HepG2 (cell line): ENCODE measurements around the gene COL8A2. TPM values are rescaled to one million over a fixed set of nuclear protein-coding genes. Genes with fewer than 3 reads are reported as not detected.
A peak's percentile ranks its signal among the peaks of the same experiment; 100 is the strongest.

ENCODE experiments used
- ATAC-seq: fragments of 200-7000 bp; cut with Tn5 transposase; 3 replicates; pipeline ENCODE4 v1.9.1; 2020; ENCODE audit warnings: mild to moderate bottlenecking, moderate library complexity
- BruUV-seq: library from RNA; stranded (reverse); fragments of 400-500 nt; replicated peaks from 2 replicates; lab custom pipeline; 2021; lab: Mats Ljungman, UMichigan
- CTCF ChIA-PET: fragments of 300-600 bp; formaldehyde crosslinking; extraction: SDS; loops from one replicate; lab custom pipeline; 2021; ENCODE audit warnings: low total read pairs, inconsistent platforms, low intra/inter-chr PET ratio; lab: Yijun Ruan, JAX
- POLR2A ChIA-PET: fragments of 350-600 bp; sonication (Branson Sonifier 250); formaldehyde crosslinking; loops from one replicate; lab custom pipeline; 2020; ENCODE audit warnings: antibody characterized with exemption, inconsistent platforms; lab: Yijun Ruan, JAX
- DNase-seq: peaks from one replicate; pipeline ENCODE4 v3.0.0-alpha.2; 2015; ENCODE audit warnings: low spot score
- FAIRE-seq: peaks from 3 replicates; lab custom pipeline; 2011; peaks lifted over from hg19 to GRCh38; lab: Jason Lieb, UNC
- H2AFZ ChIP-seq: one replicate; pipeline ENCODE4 v1.6.1; 2011; ENCODE audit warnings: low read length, inconsistent platforms
- H3K27ac ChIP-seq: fragments of 300-600 bp; 3 replicates; pipeline ENCODE4 v1.8.0; 2011; ENCODE audit warnings: mixed run types, mild to moderate bottlenecking, mixed read lengths, low read length, inconsistent platforms; ENCODE audit not compliant: insufficient read depth; ENCODE audit errors: extremely low read length
- H3K27me3 ChIP-seq, 2 experiments: fragments of 200-600 bp in 1 of 2; 2 replicates in 1 of 2; 3 replicates in 1 of 2; pipeline versions ENCODE4 v1.6.0 to v1.8.0; 2011; ENCODE audit warnings: low read length in 2 of 2, mild to moderate bottlenecking in 2 of 2, moderate library complexity in 2 of 2, inconsistent platforms in 1 of 2; ENCODE audit not compliant: insufficient read depth in 2 of 2, control insufficient read depth in 1 of 2
- H3K36me3 ChIP-seq, 2 experiments: fragments of 200-600 bp in 1 of 2; replicated peaks in 1 of 2; 2 replicates in 1 of 2; 3 replicates in 1 of 2; pipeline versions ENCODE4 v1.5.1 to v1.8.0; 2011; ENCODE audit warnings: low read length in 2 of 2, inconsistent platforms in 1 of 2; ENCODE audit not compliant: insufficient read depth in 2 of 2, control insufficient read depth in 1 of 2
- H3K4me1 ChIP-seq: 2 replicates; pipeline ENCODE4 v1.5.1; 2012; ENCODE audit warnings: low read length, inconsistent platforms; ENCODE audit not compliant: insufficient read depth
- H3K4me2 ChIP-seq: 2 replicates; pipeline ENCODE4 v1.6.0; 2011; ENCODE audit warnings: low read depth, low read length, inconsistent platforms
- H3K4me3 ChIP-seq, 3 experiments: fragments of 200-600 bp in 1 of 3; sonication (generic), shearing (Covaris generic) in 1 of 3; replicated peaks in 1 of 3; 2 replicates each; pipeline ENCODE4 v1.5.1; 2011 to 2016; ENCODE audit warnings: low read length in 3 of 3, inconsistent platforms in 2 of 3, low read depth in 2 of 3, mild to moderate bottlenecking in 2 of 3, control low read depth in 1 of 3, mixed read lengths in 1 of 3; ENCODE audit not compliant: insufficient read depth in 1 of 3
- H3K79me2 ChIP-seq: one replicate; pipeline ENCODE4 v1.6.1; 2011; ENCODE audit warnings: low read length, inconsistent platforms; ENCODE audit not compliant: insufficient read depth
- H3K9ac ChIP-seq: 2 replicates; pipeline ENCODE4 v1.6.0; 2011; ENCODE audit warnings: mild to moderate bottlenecking, low read depth, low read length, inconsistent platforms; ENCODE audit not compliant: insufficient read depth
- H3K9me3 ChIP-seq: 2 replicates; pipeline ENCODE4 v1.5.1; 2012; ENCODE audit warnings: mild to moderate bottlenecking, low read length
- H4K20me1 ChIP-seq: 2 replicates; pipeline ENCODE4 v1.6.0; 2011; ENCODE audit warnings: inconsistent platforms, mild to moderate bottlenecking, low read length, moderate library complexity; ENCODE audit not compliant: insufficient read depth
- ZNF121 ChIP-seq: sonication (generic); formaldehyde crosslinking; IDR thresholded peaks from 2 replicates; pipeline ENCODE4 v1.5.0; 2020; ENCODE audit warnings: mild to moderate bottlenecking, missing genetic modification reagents
- WGBS: methylation state at CpG from one replicate; pipeline ENCODE4 v1.1.6; 2017; ENCODE audit warnings: low lambda C conversion rate; 5-methylcytosine and 5-hydroxymethylcytosine counted together
- in situ Hi-C: cut with HindIII; loops from 2 replicates; pipeline ENCODE4 v1.10.0; 2017; ENCODE audit warnings: low pct_unique_long_range_greater_than_20kb; ENCODE audit not compliant: extremely low pct_ligation_motif_present
- intact Hi-C: fragments of 100-400 bp; cut with micrococcal nuclease; formaldehyde crosslinking; loops from one replicate; pipeline ENCODE4 v1.10.0; 2022; ENCODE audit not compliant: unreplicated experiment
- polyA plus RNA-seq, 8 experiments: library from polyadenylated mRNA; depleted of rRNA in 3 of 8; stranded (reverse) in 7 of 8; unstranded in 1 of 8; fragments of >200 nt; fragmentation: Illumina TruSeq in 4 of 8; extraction: Trizol in 4 of 8; gene quantifications; 2 replicates each; pipeline versions ENCODE4 v1.2.1 to v1.2.3, GENCODE V29; 2011 to 2016; ENCODE audit warnings: low read depth in 4 of 8, missing spikeins in 1 of 8, mixed read lengths in 1 of 8; ENCODE audit not compliant: insufficient read depth in 1 of 8
- total RNA-seq, 5 experiments: library from RNA; depleted of rRNA; stranded (reverse); fragments of >200 nt; fragmentation: Illumina TruSeq; extraction: Trizol; gene quantifications; 2 replicates each; pipeline ENCODE4 v1.2.3, GENCODE V29; 2016; ENCODE audit warnings: low read depth in 1 of 5
- TF ChIP-seq, protein P1 (sequence below): sonication (generic); formaldehyde crosslinking; IDR thresholded peaks from 2 replicates; pipeline ENCODE4 v1.8.0; 2022; ENCODE audit warnings: mild to moderate bottlenecking, missing genetic modification reagents; ENCODE audit not compliant: insufficient replicate concordance
- TF ChIP-seq, protein P2 (sequence below): IDR thresholded peaks from 2 replicates; pipeline ENCODE4 v1.6.1; 2016; ENCODE audit warnings: low read depth

The COL8A2 gene
- total and polyA plus RNA-seq, 2 of the 13 experiments (the other 11 are each of a cell fraction or from before 2014, with no cell fraction given) = 0.13 to 0.24 TPM

DNA sequence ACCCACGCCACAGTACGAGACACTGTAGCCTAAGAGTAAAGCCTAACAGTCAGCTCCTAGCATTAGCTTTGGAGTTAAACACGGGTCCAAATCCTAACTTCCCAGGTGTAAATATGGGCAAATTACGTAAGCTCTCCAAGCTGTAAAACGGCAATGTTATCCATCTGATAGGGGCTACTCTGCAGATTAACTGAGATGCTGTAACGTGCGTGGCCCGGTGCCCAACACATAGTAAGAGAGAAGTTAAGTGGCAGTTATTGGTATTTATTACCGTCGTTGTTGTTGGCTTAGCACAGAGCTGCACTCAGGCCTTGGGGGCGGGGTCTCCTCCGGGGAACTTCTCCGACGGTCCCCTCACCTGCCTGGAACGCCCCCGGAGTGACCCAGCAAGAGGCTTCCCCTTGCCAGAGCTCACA, 23.8 kb upstream of the COL8A2 start (continued):
- TF ChIP-seq, protein P1, sequence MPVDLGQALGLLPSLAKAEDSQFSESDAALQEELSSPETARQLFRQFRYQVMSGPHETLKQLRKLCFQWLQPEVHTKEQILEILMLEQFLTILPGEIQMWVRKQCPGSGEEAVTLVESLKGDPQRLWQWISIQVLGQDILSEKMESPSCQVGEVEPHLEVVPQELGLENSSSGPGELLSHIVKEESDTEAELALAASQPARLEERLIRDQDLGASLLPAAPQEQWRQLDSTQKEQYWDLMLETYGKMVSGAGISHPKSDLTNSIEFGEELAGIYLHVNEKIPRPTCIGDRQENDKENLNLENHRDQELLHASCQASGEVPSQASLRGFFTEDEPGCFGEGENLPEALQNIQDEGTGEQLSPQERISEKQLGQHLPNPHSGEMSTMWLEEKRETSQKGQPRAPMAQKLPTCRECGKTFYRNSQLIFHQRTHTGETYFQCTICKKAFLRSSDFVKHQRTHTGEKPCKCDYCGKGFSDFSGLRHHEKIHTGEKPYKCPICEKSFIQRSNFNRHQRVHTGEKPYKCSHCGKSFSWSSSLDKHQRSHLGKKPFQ (CRISPR knock-in tag) = no peak

DNA sequence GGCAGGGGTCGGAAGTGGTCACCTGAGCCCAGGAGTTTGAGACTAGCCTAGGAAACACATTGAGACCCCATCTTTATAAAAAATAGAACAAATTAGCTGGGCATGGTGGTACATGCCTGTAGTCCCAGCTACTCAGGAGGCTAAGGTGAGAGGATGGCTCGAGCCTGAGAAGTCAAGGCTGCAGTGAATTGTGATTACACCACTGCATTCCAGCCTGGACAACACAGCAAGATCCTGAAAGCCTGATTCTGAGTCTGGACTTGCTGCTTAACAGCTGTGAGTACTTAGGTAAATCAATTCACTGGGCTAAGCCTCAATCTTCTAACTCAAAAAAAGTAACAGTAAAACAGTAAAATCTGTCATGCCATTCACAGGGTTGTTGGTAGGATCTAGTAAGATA, 19.4 kb upstream of the COL8A2 start:
- Histone ChIP-seq H3K27ac (no peak overlapping the region), H3K27me3 (no peaks in the 10 kb centered on the region), H3K79me2 (peaks cover 17% of the 10 kb centered on the region), H3K4me1 (peaks cover 26% of the 10 kb centered on the region), H3K9ac (no peak overlapping the region), H3K9me3 (no peaks in the 10 kb centered on the region), H2AFZ (no peak overlapping the region), H3K4me2 (no peak overlapping the region), H3K4me3 (no peak overlapping the region), H3K36me3 (peaks cover 5 to 12% of the 10 kb centered on the region in 2 experiments; a peak in 3 of 5 replicates), H4K20me1 (no peaks in the 10 kb centered on the region)
- peak; percentile 80 for TF ChIP-seq ZNF121 (CRISPR knock-in tag)
- TF ChIP-seq, protein P2, sequence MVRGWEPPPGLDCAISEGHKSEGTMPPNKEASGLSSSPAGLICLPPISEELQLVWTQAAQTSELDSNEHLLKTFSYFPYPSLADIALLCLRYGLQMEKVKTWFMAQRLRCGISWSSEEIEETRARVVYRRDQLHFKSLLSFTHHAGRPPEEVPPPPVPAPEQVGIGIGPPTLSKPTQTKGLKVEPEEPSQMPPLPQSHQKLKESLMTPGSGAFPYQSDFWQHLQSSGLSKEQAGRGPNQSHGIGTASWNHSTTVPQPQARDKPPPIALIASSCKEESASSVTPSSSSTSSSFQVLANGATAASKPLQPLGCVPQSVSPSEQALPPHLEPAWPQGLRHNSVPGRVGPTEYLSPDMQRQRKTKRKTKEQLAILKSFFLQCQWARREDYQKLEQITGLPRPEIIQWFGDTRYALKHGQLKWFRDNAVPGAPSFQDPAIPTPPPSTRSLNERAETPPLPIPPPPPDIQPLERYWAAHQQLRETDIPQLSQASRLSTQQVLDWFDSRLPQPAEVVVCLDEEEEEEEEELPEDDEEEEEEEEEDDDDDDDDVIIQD (CRISPR knock-in tag) = no peak
- intact Hi-C loops = loop anchor here (10.0 kb wide), 1 partner anchor 280 kb away; no protein-coding TSS in a partner anchor
- WGBS = 97% methylated on average over 2 of the region's 2 CpGs
- DNase-seq (no peak), FAIRE-seq (no peak), ATAC-seq (no peak)
- CTCF ChIA-PET = no interaction called here
- in situ Hi-C loops = no loop called here
- POLR2A ChIA-PET = no interaction called here
- no TSS peak for BruUV-seq
